Stimulated activated CD8-positive, alpha-beta memory T cell treated with anti-CD3 and anti-CD28 coated beads, Interleukin-15, amount 100 ng/mL, for 24 hours (primary cell): ENCODE measurements around the gene CHAF1A.
A peak's percentile ranks its signal among the peaks of the same experiment; 100 is the strongest.

Source experiments
- DNase-seq: peaks from one replicate; pipeline ENCODE4 v3.0.0-alpha.2; 2020; ENCODE audit warnings: low read depth

CHAF1A gene, protein sequence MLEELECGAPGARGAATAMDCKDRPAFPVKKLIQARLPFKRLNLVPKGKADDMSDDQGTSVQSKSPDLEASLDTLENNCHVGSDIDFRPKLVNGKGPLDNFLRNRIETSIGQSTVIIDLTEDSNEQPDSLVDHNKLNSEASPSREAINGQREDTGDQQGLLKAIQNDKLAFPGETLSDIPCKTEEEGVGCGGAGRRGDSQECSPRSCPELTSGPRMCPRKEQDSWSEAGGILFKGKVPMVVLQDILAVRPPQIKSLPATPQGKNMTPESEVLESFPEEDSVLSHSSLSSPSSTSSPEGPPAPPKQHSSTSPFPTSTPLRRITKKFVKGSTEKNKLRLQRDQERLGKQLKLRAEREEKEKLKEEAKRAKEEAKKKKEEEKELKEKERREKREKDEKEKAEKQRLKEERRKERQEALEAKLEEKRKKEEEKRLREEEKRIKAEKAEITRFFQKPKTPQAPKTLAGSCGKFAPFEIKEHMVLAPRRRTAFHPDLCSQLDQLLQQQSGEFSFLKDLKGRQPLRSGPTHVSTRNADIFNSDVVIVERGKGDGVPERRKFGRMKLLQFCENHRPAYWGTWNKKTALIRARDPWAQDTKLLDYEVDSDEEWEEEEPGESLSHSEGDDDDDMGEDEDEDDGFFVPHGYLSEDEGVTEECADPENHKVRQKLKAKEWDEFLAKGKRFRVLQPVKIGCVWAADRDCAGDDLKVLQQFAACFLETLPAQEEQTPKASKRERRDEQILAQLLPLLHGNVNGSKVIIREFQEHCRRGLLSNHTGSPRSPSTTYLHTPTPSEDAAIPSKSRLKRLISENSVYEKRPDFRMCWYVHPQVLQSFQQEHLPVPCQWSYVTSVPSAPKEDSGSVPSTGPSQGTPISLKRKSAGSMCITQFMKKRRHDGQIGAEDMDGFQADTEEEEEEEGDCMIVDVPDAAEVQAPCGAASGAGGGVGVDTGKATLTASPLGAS

GRCh38 chr19:4402171-4403004, at the start of gene CHAF1A:
TSS of gene CHAF1A (plus strand) at chr19:4402640. CDS start at chr19:4402763, 123 bp downstream.
- DNase-seq: peak; percentile 97

DNA sequence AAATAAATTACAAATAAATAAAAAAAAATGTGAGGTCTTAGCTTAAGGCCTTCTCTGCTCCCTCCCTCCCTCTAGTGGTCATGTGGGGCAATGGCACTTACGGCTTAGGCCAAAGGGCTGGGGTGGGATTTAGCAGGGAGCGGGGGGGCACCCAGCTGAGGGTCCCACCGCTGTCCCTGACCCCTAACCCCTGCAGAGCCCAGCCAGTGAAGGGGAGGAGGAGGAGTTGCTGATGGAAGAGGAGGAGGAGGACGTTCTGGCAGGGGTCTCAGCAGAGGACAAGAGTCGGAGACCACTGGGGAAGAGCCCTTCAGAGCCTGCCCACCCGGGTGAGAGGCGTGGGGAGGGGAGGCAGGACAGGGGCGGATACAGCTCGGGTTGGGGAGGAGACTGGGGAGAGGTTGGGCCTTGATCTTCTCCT, 49.7 kb upstream of the CHAF1A start:
- DNase-seq: no peak

DNA sequence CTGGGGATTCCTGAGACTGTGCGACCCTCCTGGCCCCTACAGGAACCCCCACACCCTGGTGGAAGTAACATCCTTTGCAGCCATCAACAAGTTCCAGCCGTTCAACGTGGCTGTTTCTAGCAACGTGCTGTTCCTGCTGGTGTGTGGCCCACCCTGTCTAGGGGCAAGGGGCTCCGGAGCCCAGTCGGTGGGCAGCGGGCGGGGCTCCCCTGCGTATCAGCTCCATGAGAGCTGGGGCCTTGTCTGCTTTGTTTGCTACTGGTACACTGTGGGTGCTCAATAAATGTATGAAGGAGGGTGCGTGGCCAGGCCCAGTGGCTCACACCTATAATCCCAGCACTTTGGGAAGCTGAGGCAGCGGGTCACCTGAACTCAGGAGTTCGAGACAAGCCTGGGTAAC, 48.2 kb upstream of the CHAF1A start:
- no peak for DNase-seq

GRCh38 chr19:4354897-4355296, 47.5 kb upstream of the CHAF1A start:
- DNase-seq: no peak

- DNase-seq: no peak
Measured at GRCh38 chr19:4357095-4357797, 45.2 kb upstream of the CHAF1A start.

DNA sequence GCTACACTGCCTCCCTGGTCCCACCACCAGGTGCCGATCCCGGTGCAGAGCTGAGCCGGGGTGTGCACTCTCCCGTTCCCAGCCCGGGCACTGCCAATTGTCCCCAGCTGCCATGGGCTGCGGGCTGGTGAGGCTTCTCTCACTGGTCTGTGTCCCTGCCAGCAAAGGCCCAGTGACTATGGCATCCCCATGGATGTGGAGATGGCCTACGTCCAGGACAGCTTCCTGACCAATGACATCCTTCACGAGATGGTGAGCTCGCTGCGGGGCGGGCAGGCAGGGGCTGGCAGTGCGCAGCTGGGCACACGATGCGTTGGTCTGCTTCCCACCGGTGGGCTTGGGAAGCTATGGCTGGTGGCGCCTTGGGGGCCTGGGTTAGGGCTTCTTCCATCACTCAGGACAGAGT, 44.5 kb upstream of the CHAF1A start:
- no peak for DNase-seq

- DNase-seq: no peak
Measured at GRCh38 chr19:4358709-4359626, 43.5 kb upstream of the CHAF1A start.

DNA sequence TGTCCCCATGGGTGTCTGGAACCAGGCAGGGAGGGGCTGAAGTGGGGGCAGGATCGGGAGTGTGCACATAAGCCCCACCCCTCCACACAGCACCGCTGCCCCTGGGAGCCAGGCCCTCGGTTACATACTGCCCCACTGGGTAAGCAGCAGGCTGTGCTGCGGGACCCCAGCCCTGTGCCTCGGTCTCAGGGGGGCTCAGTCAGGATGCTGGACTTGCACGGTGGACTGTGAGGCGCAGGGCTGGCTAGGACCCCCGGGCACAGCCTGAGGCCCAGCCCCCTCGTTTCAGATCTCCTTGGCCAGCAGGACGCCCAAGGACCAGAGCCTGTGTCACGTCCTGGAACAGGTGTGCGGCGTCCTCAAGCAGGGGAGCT, 42.8 kb upstream of the CHAF1A start:
- DNase-seq: no peak

GRCh38 chr19:4360081-4360569, 42.3 kb upstream of the CHAF1A start:
- no peak for DNase-seq

GRCh38 chr19:4360641-4361151, 41.7 kb upstream of the CHAF1A start:
- no peak for DNase-seq

- DNase-seq: no peak
Measured at GRCh38 chr19:4361152-4362046, 41.0 kb upstream of the CHAF1A start.

- no peak for DNase-seq
Measured at GRCh38 chr19:4362101-4362828, 40.2 kb upstream of the CHAF1A start.

DNA sequence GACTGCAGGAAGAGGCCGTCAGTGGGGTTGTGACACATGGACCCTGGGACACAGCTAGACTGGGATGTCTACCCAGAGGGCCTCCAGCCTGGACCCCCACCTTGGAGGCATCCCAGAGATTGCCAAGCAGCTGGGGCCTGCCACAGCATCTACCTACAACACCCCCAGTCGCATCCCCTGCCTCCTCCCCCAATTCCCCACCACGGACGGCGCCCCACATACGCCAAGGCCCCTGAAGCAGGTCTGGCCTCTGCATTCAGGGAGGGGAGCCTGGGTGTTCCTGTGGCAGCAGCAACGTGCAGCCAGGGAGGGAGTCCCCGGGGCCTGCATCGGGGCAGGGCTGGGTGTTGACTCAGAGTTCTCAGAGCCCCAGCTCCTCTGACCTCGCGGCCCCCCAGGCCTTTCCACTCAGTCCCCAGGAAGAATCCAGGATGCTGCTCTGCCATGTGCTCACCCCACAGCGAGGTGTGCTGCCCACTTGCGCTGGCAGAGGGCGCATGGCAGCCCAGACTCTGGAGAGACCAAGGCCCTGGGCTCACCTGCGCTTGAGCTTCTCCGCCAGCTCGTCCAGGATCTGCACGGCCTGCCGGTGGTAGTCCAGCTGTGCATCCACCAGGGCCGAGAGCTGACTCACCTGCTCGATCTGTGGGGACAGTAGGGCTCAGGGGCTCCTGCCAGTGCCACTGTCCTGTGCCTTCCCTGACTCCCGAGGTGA, 39.5 kb upstream of the CHAF1A start:
- no peak for DNase-seq

DNA sequence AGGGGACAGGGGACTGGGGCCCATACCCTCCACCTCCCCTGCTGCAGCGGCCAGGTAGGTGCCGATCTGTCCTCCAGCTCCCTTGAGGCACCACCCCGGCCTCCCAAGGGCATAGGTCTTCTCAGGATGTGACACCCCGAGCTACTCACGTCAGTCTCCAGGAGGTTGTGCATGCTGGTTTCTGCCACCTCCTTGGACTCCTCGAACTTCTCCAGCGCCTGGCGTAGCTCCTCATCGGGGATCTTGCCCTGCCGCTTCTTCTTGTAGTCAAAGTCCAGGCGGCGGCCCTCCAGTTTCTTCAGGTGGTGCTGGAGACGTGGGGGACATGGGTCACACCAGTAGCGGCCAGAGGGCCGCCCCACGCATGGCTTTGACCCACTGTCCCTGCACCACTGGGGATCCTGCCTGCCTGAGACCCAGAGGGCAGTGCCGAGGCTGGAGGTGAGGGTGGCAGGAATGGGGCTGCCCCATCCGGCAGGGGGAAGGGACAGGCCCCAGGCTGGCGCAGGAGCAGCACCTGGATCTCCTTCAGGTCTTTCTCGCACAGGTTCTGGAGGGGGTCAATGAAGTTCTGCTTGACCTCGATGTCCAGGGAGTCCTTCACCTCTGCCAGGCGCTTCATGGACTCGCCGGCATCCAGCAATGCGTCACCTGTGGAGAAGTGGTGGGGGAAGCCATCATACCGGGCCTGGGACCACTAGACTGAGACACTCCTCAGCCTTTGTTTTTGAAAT, 38.7 kb upstream of the CHAF1A start:
- no peak for DNase-seq

GRCh38 chr19:4365341-4365740, 37.1 kb upstream of the CHAF1A start:
- DNase-seq: no peak

GRCh38 chr19:4365791-4366665, 36.4 kb upstream of the CHAF1A start:
- no peak for DNase-seq
